Uterus (tissue), 4 donors: Measurements from ENCODE around the gene EIF1. TPM values are rescaled to one million over a fixed set of nuclear protein-coding genes. Genes with fewer than 3 reads are reported as not detected.
A peak's percentile ranks its signal among the peaks of the same experiment; 100 is the strongest.

Experiments used
- DNase-seq, 2 donors: peaks; one replicate each; pipeline ENCODE4 v3.0.0-alpha.2; 2019 to 2020
- H3K27ac ChIP-seq, 2 donors: fragments of 200-600 bp; sonication (generic); 1 replicate in 1 of 2; 2 replicates in 1 of 2; pipeline ENCODE4 v1.5.1; 2016 to 2018
- H3K27me3 ChIP-seq, 2 donors: fragments of 200-600 bp; sonication (generic); one replicate each; pipeline ENCODE4 v1.5.1; 2018 to 2019; ENCODE audit warnings: control low read depth in 1 of 2
- H3K36me3 ChIP-seq, 2 donors: fragments of 200-600 bp; sonication (generic); one replicate each; pipeline ENCODE4 v1.5.1; 2019; ENCODE audit warnings: control low read depth in 1 of 2
- H3K4me1 ChIP-seq, 2 donors: fragments of 200-600 bp; sonication (generic); one replicate each; pipeline ENCODE4 v1.5.1; 2018 to 2019; ENCODE audit warnings: control low read depth in 1 of 2
- H3K4me3 ChIP-seq, 2 donors: fragments of 200-600 bp; sonication (generic); 1 replicate in 1 of 2; 2 replicates in 1 of 2; pipeline ENCODE4 v1.5.1; 2018 to 2019; ENCODE audit warnings: mild to moderate bottlenecking in 1 of 2
- H3K9me3 ChIP-seq, 2 donors: fragments of 200-600 bp; sonication (generic); one replicate each; pipeline ENCODE4 v1.5.1; 2019; ENCODE audit warnings: control low read depth in 1 of 2
- POLR2A ChIP-seq, 2 donors: fragments of 450-650 bp; IDR thresholded peaks; one replicate each; pipeline ENCODE4 v1.6.1; 2016; ENCODE audit warnings: antibody characterized with exemption in 2 of 2, mild to moderate bottlenecking in 1 of 2, moderate library complexity in 1 of 2
- intact Hi-C: fragments of 100-400 bp; cut with DNase I; formaldehyde crosslinking; loops from one replicate; pipeline ENCODE4 v1.15.1; 2023; ENCODE audit warnings: low total_unique reads
- total RNA-seq, 4 donors: library from RNA; depleted of rRNA in 3 of 4; stranded (reverse); fragments of >200 nt in 3 of 4; gene quantifications; one replicate each; pipeline versions ENCODE4 v1.1.0 to v1.2.4, GENCODE V29; 2014 to 2023
- TF ChIP-seq, protein P1 (sequence below), 4 experiments: fragments of 200-600 bp in 2 of 4; fragments of 450-650 bp in 2 of 4; sonication (generic) in 2 of 4; IDR thresholded peaks; one replicate each; pipeline ENCODE4 v1.5.1; 2016 to 2019; ENCODE audit warnings: antibody characterized with exemption in 4 of 4, mild to moderate bottlenecking in 2 of 4, moderate library complexity in 1 of 4
- donor health status: DM: yes; HTN: yes; CAD: no.

The EIF1 gene
- total RNA-seq, 4 donors from 2014 or later = 83.5 to 796 (median 199) TPM

DNA sequence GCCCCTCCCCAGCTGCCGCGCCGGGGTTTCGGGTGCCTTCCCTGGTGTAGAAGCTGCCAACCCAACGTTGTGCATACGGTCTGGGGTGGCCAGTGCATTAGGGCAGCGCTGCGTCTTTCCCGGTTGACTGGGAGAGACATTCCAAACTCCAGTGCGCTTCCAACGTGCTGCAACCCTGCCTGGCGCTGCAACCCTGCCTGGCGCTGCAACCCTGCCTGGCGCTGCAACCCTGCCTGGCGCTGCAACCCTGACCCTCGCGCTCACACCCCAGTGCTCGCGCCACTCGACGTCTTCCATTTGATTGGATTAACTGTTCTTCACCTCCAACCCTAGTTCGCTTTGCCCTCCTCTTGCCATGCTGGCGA, 46.2 kb downstream of the EIF1 start:
- no peak overlapping the region for H3K27ac ChIP-seq
- no peaks in the 10 kb centered on the region for H3K9me3 ChIP-seq
- peaks cover 0 to 7% of the 10 kb centered on the region in 2 donors for H3K4me1 ChIP-seq
- H3K36me3 ChIP-seq = no peaks in the 10 kb centered on the region
- no peak for DNase-seq
- TF ChIP-seq, protein P1, sequence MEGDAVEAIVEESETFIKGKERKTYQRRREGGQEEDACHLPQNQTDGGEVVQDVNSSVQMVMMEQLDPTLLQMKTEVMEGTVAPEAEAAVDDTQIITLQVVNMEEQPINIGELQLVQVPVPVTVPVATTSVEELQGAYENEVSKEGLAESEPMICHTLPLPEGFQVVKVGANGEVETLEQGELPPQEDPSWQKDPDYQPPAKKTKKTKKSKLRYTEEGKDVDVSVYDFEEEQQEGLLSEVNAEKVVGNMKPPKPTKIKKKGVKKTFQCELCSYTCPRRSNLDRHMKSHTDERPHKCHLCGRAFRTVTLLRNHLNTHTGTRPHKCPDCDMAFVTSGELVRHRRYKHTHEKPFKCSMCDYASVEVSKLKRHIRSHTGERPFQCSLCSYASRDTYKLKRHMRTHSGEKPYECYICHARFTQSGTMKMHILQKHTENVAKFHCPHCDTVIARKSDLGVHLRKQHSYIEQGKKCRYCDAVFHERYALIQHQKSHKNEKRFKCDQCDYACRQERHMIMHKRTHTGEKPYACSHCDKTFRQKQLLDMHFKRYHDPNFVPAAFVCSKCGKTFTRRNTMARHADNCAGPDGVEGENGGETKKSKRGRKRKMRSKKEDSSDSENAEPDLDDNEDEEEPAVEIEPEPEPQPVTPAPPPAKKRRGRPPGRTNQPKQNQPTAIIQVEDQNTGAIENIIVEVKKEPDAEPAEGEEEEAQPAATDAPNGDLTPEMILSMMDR (IDR thresholded peaks at IDR 0.05) = no peak
- no peak for TF ChIP-seq POLR2A (IDR thresholded peaks at IDR 0.05)
- H3K4me3 ChIP-seq = peak overlapping the region; percentile 29 to 35
- H3K27me3 ChIP-seq = peaks cover 11 to 12% of the 10 kb centered on the region in 2 donors
- intact Hi-C loops = no loop called here

DNA sequence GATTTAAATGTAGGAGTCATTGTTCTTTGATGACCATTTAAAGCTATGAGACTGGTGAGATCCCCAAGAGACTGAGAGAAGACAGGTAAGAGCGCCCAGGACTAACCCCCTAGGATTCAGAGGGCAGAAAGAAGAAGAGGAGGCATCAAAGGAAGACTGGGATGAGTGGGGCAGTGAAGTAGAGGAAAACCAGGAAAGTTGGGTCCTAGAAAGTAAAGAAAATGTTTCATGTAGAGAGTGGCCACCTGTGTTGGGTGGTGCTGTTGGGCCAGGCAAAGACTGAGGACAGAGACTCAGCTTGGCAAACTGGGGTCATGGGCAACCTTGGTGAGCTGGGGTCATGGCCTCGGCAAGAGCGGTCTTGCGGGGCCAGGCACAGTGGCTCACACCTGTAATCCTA, 47.1 kb downstream of the EIF1 start:
- peaks cover 11 to 12% of the 10 kb centered on the region in 2 donors for H3K27me3 ChIP-seq
- H3K36me3 ChIP-seq = no peaks in the 10 kb centered on the region
- no peak overlapping the region for H3K4me3 ChIP-seq
- intact Hi-C loops = no loop called here
- peaks cover 0 to 7% of the 10 kb centered on the region in 2 donors for H3K4me1 ChIP-seq
- H3K9me3 ChIP-seq = no peaks in the 10 kb centered on the region
- TF ChIP-seq POLR2A (IDR thresholded peaks at IDR 0.05) = no peak
- TF ChIP-seq, protein P1 (IDR thresholded peaks at IDR 0.05) = no peak
- no peak for DNase-seq
- no peak overlapping the region for H3K27ac ChIP-seq

DNA sequence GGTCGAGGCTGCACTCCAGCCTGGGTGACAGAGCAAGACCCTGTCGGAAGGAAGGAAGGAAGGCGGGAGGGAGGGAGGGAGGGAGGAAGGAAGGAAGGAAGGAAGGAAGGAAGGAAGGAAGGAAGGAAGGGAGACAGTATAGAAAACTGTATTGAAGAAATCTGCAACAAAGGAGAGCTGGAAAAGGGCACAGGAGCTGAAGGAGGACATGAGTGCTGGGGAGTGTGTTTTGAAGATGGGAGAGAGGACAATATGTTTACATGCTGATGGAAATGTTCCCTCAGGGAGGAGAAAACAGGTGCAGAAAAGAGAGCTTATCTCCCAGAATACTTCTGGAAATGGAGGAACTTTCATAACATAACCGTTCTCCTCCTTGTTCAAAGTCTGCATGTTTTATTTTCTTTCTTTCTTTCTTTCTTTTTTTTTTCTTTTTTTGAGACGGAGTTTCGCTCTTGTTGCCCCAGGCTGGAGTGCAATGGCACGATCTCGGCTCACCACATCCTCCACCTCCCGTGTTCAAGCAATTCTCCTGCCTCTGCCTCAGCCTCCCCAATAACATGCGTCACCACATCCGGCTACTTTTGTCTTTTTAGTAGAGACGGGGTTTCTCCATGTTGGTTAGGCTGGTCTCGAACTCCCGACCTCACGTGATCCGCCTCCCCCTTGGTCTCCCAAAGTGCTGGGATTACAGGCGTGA, 48.4 kb downstream of the EIF1 start:
- TF ChIP-seq, protein P1 (IDR thresholded peaks at IDR 0.05) = no peak
- no peak for TF ChIP-seq POLR2A (IDR thresholded peaks at IDR 0.05)
- intact Hi-C loops = no loop called here
- Histone ChIP-seq H3K4me3 (no peak overlapping the region), H3K36me3 (no peaks in the 10 kb centered on the region), H3K4me1 (peaks cover 0 to 7% of the 10 kb centered on the region in 2 donors), H3K27ac (no peak overlapping the region), H3K27me3 (peaks cover 11 to 12% of the 10 kb centered on the region in 2 donors), H3K9me3 (no peaks in the 10 kb centered on the region)
- no peak for DNase-seq

DNA sequence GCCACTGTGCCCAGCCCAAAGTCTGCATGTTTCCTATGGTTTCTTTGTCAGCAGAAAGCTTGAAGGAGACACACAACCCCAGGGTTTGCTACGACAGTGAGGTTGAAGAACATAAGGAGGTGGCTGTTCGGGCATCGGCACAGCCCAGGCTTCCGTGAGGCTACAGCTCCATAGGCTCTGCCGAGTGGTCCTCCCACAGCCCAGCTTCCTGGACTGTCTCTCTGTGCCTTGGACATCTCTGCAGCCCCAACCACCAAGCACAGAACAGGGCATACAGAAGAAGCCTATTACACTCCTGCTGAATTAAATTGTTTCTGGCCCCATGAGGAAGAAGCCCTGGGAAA, 49.0 kb downstream of the EIF1 start:
- no peak overlapping the region for H3K4me3 ChIP-seq
- DNase-seq = no peak
- H3K36me3 ChIP-seq = no peaks in the 10 kb centered on the region
- intact Hi-C loops = loop anchor here (2.0 kb wide), 1 partner anchor 63 kb away; no protein-coding TSS in a partner anchor
- H3K4me1 ChIP-seq = peaks cover 0 to 7% of the 10 kb centered on the region in 2 donors
- H3K9me3 ChIP-seq = no peaks in the 10 kb centered on the region
- no peak overlapping the region for H3K27ac ChIP-seq
- H3K27me3 ChIP-seq = peaks cover 11 to 12% of the 10 kb centered on the region in 2 donors
- TF ChIP-seq, protein P1 (IDR thresholded peaks at IDR 0.05) = no peak
- TF ChIP-seq POLR2A (IDR thresholded peaks at IDR 0.05) = no peak

DNA sequence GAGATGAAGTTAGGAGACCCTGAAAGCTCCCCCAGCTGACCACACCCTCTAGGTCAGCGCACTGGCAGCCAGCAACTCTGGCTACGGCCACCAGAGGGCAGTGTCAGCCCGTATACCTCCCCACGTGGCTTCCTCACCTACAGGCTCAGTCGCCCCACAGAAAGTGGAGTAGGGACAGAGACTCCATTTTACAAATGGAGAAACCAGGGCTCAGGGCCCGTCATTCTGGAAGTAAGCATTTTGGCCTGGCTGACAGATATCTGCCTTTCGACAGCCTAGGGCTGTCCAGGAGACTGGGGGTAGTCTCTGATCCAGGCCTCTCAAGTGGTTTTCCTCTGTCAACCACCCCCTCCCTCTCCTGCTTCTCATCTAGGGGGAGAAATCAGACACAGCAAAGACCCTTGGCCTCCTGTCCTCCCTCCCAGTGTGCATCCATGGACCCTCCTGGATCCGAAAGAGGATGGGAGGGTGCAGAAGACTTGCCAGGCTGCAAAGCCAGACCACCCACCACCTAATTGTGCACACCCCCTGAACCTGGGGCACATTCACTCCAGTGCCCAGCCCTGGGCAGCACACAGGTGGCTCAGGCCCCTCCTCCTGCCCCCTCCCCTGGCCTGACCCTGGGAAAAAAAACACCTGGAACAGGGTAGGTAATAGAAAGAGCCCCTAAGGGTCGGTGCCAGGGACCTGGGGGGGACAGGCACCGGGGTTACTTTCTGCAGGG, 49.6 kb downstream of the EIF1 start:
- peaks cover 11 to 12% of the 10 kb centered on the region in 2 donors for H3K27me3 ChIP-seq
- H3K27ac ChIP-seq = no peak overlapping the region
- peaks cover 0 to 7% of the 10 kb centered on the region in 2 donors for H3K4me1 ChIP-seq

More for the DNA sequence above, 49.6 kb downstream of the EIF1 start:
- Histone ChIP-seq H3K36me3 (no peaks in the 10 kb centered on the region), H3K9me3 (no peaks in the 10 kb centered on the region), H3K4me3 (no peak overlapping the region)
- DNase-seq = peak; percentile 80 to 87
- intact Hi-C loops = loop anchor here (2.0 kb wide), 1 partner anchor 63 kb away; no protein-coding TSS in a partner anchor
- TF ChIP-seq POLR2A (IDR thresholded peaks at IDR 0.05) = peak in 1 of 2 donors; percentile 27
- TF ChIP-seq, protein P1 (IDR thresholded peaks at IDR 0.05) = peak; percentile 95 to 98 (median 98)
